ES-I3 (cell line): ENCODE measurements around the gene GNPTG.

Experiments used
- H3K36me3 ChIP-seq: 2 replicates; pipeline ENCODE4 v1.6.1; 2013; ENCODE audit warnings: mild to moderate bottlenecking, low read length, control low read depth, moderate library complexity; ENCODE audit not compliant: insufficient read depth
- H3K4me1 ChIP-seq: 2 replicates; pipeline ENCODE4 v1.6.1; 2013; ENCODE audit warnings: mild to moderate bottlenecking, control low read depth, low read length; ENCODE audit not compliant: insufficient read depth
- H3K9ac ChIP-seq: 2 replicates; pipeline ENCODE4 v1.6.1; 2013; ENCODE audit warnings: low read depth, mild to moderate bottlenecking, low read length, moderate library complexity
- H3K9me3 ChIP-seq: 2 replicates; pipeline ENCODE4 v1.6.1; 2013; ENCODE audit warnings: mild to moderate bottlenecking, low read length, moderate library complexity; ENCODE audit not compliant: control insufficient read depth, insufficient read depth

Gene GNPTG

DNA sequence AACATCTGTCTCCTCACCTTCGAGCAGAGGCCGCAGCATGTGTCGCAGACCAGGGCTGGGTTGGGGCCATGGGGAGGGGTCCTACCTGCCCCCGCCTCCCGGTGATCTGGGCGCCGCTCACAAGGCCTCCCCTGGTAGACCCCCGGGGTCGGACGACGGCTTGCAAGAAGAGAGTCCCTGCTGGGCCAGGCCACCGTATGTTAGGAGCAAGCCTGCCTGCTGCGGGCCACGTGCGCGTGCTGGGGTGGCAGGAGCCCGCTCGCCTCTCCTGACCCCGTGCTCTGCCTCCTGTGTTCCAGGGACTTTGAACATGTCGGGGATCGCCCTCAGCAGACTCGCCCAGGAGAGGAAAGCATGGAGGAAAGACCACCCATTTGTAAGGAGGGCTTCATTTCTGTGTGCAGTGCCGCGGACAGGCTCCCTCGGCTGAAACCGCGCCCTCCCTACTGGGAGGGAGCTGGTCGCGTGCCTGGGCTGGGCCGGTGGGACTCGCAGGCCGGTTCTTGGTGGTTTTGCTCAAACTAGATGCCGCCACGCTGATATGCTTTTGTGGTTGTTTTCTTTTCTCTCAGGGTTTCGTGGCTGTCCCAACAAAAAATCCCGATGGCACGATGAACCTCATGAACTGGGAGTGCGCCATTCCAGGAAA, 37.9 kb upstream of the GNPTG start:
- no peaks in the 10 kb centered on the region for H3K9me3 ChIP-seq
- peaks cover 30% of the 10 kb centered on the region for H3K36me3 ChIP-seq
- H3K4me1 ChIP-seq: peaks cover 5% of the 10 kb centered on the region; the same call in 1 of the 2 replicates
- H3K9ac ChIP-seq: no peak overlapping the region

- Histone ChIP-seq H3K4me1 (peaks cover 5% of the 10 kb centered on the region; the same call in 1 of the 2 replicates), H3K9me3 (no peaks in the 10 kb centered on the region), H3K36me3 (peaks cover 37% of the 10 kb centered on the region), H3K9ac (no peak overlapping the region)
These were observed 37.2 kb upstream of the GNPTG start for GRCh38 chr16:1314399-1315068.

DNA sequence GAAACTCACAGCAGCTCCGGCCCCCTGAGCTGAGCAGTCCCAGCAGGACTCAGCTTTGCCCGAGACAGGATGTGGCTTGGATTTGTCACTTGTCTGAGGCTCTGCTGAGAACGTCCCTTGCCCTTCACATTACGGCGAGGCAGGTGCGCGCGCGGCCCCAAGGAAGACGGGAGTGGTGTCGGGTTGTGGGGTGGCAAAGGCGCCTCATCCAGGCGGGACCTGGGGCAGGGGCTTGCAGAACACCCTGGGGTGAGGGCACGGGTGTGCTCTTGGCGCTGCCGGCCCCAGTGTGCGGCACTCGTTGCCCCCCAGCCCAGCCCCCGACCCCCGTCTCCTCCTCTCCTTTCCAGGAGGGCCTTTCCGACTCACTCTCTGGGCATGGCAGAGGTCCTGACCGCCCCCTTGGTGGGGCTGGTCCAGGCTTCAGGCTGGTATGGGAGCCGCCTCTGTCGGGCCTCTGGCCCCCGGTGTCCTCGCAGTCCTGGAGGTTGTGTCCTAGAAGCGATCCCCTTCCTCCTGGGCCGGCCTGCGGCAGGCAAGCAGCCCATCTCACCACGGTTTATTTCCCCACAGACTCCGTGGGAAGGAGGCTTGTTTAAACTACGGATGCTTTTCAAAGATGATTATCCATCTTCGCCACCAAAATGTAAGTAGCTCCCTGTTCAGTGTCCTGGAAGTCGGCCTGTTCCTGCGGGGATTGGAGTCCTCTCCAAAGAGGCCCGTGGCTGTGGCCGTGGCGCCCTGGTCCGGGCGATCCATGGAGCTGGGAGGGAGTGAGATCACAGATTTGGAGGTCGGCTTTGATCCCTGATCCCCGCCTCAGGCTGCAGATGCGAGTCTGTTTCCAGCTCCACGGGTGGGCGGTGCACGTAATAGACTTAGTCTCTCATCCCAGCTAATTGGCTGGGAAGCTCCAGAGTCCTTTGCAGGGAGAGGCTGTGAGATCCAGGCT, 36.4 kb upstream of the GNPTG start:
- H3K4me1 ChIP-seq: peaks cover 5% of the 10 kb centered on the region; the same call in 1 of the 2 replicates
- no peaks in the 10 kb centered on the region for H3K9me3 ChIP-seq
- H3K9ac ChIP-seq: no peak overlapping the region
- H3K36me3 ChIP-seq: peaks cover 45% of the 10 kb centered on the region

- peaks cover 49% of the 10 kb centered on the region for H3K36me3 ChIP-seq
- H3K9ac ChIP-seq: no peak overlapping the region
- H3K4me1 ChIP-seq: peaks cover 5% of the 10 kb centered on the region; the same call in 1 of the 2 replicates
- no peaks in the 10 kb centered on the region for H3K9me3 ChIP-seq
These were observed 35.7 kb upstream of the GNPTG start for GRCh38 chr16:1316033-1316405.

DNA sequence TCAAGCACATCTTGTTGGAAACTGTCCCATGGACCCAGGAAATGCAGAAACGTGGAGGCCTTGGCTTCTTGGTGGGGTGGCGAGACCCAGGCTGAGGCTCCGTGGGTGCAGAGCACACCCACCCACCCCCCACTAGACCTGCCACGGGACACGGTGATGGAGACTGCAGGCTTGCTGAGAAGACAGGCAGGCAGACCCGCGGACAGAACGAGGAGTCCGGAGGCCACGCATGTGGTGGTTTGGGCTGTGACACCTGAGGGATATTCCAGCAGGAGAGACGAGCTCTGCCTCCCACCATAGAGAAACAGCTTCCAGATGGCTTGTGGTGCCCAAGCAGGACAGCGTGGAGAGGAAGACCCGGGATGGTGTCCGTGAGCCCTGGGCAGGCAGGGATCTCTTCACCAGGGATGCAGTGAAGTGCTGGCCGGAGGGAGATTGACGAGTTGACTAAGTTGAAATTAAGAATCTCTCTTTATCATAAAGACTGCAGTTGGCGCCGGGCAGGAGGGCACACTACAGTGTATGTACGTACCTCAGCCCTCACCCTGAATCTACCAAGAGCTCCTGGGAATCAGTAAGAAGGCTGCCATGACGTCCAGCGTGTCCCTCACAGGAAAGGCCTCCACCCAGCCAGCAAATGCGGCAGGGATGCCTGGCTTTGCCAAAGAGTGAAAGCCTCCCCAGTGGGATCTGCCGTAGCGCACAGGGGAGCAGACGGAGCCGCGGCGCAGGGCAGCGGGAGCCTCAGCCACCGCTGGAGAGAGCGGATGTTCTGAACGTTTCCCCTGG, 34.1 kb upstream of the GNPTG start:
- H3K9ac ChIP-seq: no peak overlapping the region
- peaks cover 49% of the 10 kb centered on the region for H3K36me3 ChIP-seq
- no peaks in the 10 kb centered on the region for H3K9me3 ChIP-seq
- H3K4me1 ChIP-seq: no peaks in the 10 kb centered on the region

DNA sequence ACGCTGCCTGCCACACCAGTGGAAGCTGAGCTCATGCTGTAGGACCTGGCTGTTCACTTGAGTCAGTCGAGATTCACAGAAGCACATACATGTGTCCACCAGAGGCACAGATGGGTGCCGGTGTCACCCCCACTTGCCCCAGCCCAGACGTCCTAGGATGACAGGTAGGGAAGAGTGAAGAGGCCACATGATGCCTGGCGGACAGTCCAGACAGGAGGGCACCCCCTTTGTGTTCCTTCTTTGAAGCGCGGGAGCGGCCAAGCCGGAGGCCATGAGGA, 33.5 kb upstream of the GNPTG start:
- Histone ChIP-seq H3K36me3 (peaks cover 49% of the 10 kb centered on the region), H3K4me1 (no peaks in the 10 kb centered on the region), H3K9ac (no peak overlapping the region), H3K9me3 (no peaks in the 10 kb centered on the region)

- Histone ChIP-seq H3K9ac (no peak overlapping the region), H3K9me3 (no peaks in the 10 kb centered on the region), H3K4me1 (no peaks in the 10 kb centered on the region), H3K36me3 (peaks cover 47% of the 10 kb centered on the region)
These were observed 32.7 kb upstream of the GNPTG start for GRCh38 chr16:1319041-1319440.

DNA sequence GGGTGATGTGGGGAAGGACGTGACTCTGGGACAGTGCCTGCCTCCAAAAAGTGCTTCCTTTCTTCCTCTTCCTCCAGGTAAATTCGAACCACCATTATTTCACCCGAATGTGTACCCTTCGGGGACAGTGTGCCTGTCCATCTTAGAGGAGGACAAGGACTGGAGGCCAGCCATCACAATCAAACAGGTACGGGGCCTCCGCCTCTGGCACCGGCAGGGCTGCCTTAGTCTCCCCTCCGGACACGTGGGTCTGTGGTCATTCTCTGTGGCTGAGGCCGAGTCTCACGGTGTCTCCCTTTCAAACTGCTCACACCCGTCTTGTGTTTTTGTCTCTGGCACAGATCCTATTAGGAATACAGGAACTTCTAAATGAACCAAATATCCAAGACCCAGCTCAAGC, 31.6 kb upstream of the GNPTG start:
- H3K4me1 ChIP-seq: no peaks in the 10 kb centered on the region
- H3K9me3 ChIP-seq: no peaks in the 10 kb centered on the region
- H3K9ac ChIP-seq: no peak overlapping the region
- peaks cover 44% of the 10 kb centered on the region for H3K36me3 ChIP-seq

DNA sequence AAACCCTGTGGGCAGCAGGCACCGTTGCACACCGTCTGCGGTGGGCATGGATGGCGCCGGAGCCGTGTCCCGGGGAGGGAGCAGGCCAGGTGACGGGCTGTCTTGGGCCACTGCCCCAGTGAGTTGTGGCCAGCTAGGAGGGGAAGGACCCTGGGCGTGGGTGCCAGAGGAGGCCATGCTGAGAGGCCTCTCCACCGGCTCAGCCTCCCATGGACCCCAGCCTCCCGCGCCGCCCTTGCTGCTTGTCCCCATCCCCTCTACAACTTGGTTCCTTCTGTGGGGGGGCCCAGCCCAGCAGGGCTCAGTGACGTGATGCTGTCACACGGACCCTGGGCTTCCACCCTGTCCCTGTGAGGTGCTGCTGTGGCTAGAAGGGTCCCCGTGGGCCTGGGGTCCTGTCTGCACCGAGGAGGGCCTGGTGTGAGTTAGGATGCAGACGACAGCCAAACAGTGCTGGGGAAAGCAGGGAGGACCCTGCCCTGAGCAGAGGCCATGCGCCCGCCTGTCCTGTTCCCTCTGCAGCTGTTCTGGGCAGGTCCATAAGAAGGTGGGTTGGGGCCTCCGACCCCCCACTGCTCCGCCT, 31.0 kb upstream of the GNPTG start:
- Histone ChIP-seq H3K36me3 (peaks cover 41% of the 10 kb centered on the region), H3K4me1 (no peaks in the 10 kb centered on the region), H3K9me3 (no peaks in the 10 kb centered on the region), H3K9ac (no peak overlapping the region)

DNA sequence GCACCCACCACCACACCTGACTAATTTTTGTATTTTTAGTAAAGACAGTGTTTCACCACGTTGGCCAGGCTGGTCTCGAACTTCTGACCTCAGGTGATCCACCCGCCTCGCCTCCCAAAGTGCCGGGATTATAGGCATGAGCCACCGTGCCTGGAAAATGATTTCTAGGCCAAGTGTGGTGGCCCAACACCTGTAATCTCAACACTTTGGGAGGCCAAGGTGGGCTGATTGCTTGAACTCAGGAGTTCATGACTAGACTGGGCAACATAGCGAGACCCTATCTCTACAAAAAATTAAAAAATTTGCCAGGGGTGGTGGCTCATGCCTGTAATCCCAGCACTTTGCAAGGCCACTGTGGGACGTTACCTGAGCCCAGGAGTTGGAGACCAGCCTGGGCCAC, 29.3 kb upstream of the GNPTG start:
- Histone ChIP-seq H3K4me1 (no peaks in the 10 kb centered on the region), H3K36me3 (peaks cover 28% of the 10 kb centered on the region)

GRCh38 chr16:1323296-1324239, 28.2 kb upstream of the GNPTG start:
- Histone ChIP-seq H3K9me3 (no peaks in the 10 kb centered on the region), H3K9ac (no peak overlapping the region), H3K36me3 (peaks cover 21% of the 10 kb centered on the region), H3K4me1 (no peaks in the 10 kb centered on the region)

More for the DNA sequence above, 29.3 kb upstream of the GNPTG start:
- no peak overlapping the region for H3K9ac ChIP-seq
- H3K9me3 ChIP-seq: no peaks in the 10 kb centered on the region

GRCh38 chr16:1324286-1324826, 27.4 kb upstream of the GNPTG start:
- H3K9me3 ChIP-seq: no peaks in the 10 kb centered on the region
- no peaks in the 10 kb centered on the region for H3K4me1 ChIP-seq
- no peak overlapping the region for H3K9ac ChIP-seq
- H3K36me3 ChIP-seq: peaks cover 13% of the 10 kb centered on the region

GRCh38 chr16:1325261-1325660, 26.5 kb upstream of the GNPTG start:
- H3K36me3 ChIP-seq: peaks cover 4% of the 10 kb centered on the region
- H3K9ac ChIP-seq: no peak overlapping the region
- no peaks in the 10 kb centered on the region for H3K4me1 ChIP-seq
- no peaks in the 10 kb centered on the region for H3K9me3 ChIP-seq
